PFSK-1 (cell line): ENCODE results near the gene PANK1.

Experiments used
- FOXP2 ChIP-seq: optimal IDR thresholded peaks from 2 replicates; pipeline ENCODE3; 2011; ENCODE audit warnings: borderline replicate concordance, control low read depth, inconsistent platforms; ENCODE audit not compliant: insufficient read depth; ENCODE audit errors: extremely low read length, extremely low read depth
- POLR2AphosphoS5 ChIP-seq: IDR thresholded peaks from 2 replicates; pipeline ENCODE4 v1.6.1; 2012; ENCODE audit warnings: low read depth, mild to moderate bottlenecking, control low read depth, low read length, moderate library complexity
- REST ChIP-seq, 2 experiments: IDR thresholded peaks; 2 replicates each; pipeline versions ENCODE4 v1.6.1 to v1.8.0; 2011 to 2012; ENCODE audit warnings: low read depth in 2 of 2, low read length in 2 of 2, control low read depth in 1 of 2, inconsistent platforms in 1 of 2, mild to moderate bottlenecking in 1 of 2, moderate library complexity in 1 of 2; ENCODE audit not compliant: insufficient read depth in 1 of 2
- SIN3A ChIP-seq: IDR thresholded peaks from 2 replicates; pipeline ENCODE4 v1.6.1; 2012; ENCODE audit warnings: mild to moderate bottlenecking, low read length, moderate library complexity, borderline replicate concordance; ENCODE audit not compliant: insufficient read depth
- TAF1 ChIP-seq: IDR thresholded peaks from 2 replicates; pipeline ENCODE4 v1.6.1; 2012; ENCODE audit warnings: low read length, control low read depth, borderline replicate concordance; ENCODE audit not compliant: insufficient read depth

The PANK1 gene

GRCh38 chr10:89643812-89644690, 991 bp downstream of the PANK1 start:
- TF ChIP-seq TAF1: peak; percentile 90
- TF ChIP-seq REST (IDR thresholded peaks at IDR 0.05; ENCODE audit: insufficient read depth in 1 of 2, low read depth in 2 of 2, low read length in 2 of 2): peak in 1 of 2 experiments; percentile 38; a peak in 1 of 4 replicates
- peak; percentile 52; the same call in 1 of the 2 replicates for TF ChIP-seq SIN3A
- TF ChIP-seq POLR2AphosphoS5: peak; percentile 96
- TF ChIP-seq FOXP2: no peak

GRCh38 chr10:89643431-89643811, 1.6 kb downstream of the PANK1 start:
- TF ChIP-seq TAF1: no peak
- no peak for TF ChIP-seq REST (IDR thresholded peaks at IDR 0.05; ENCODE audit: insufficient read depth in 1 of 2, low read depth in 2 of 2, low read length in 2 of 2)
- TF ChIP-seq SIN3A: no peak
- no peak for TF ChIP-seq FOXP2
- TF ChIP-seq POLR2AphosphoS5: no peak

DNA sequence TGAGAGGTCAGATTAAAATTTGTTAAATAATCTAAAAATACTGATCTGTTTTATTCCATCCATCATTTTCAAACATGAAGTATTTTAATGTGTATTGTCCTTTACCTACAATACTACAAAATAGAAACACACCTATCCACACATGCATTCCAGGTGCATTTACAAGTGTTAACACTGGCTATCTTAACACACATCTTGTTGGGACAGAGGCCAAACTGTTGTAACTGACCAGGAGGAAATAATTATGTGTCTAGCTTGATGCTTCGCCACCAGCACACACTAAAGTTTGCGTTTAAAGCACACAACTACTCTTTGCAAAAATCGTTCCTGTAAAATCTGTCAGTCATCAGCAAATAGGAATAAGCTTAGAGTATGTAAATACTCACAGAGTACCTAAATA, 2.8 kb downstream of the PANK1 start:
- TF ChIP-seq REST (IDR thresholded peaks at IDR 0.05; ENCODE audit: insufficient read depth in 1 of 2, low read depth in 2 of 2, low read length in 2 of 2) (no peak), POLR2AphosphoS5 (no peak), FOXP2 (no peak), TAF1 (no peak), SIN3A (no peak)

DNA sequence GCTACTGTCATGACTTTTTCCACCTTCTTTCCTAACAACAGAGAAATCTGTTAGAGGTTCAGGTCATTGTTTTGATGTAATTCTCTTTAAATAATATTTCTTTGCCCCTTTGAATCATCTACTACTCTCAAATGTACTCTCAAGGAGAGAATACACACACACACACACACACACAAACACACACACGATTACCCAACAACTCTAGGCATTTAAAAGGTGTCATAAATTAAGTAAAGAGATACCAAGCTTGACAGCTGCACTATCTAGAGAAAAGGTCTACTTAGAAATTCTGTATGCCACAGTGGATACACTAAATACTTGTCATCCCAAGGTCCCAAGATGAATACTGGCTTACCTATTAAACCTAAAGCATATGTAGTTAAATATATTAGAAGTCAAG, 4.8 kb downstream of the PANK1 start:
- no peak for TF ChIP-seq TAF1
- no peak for TF ChIP-seq REST (IDR thresholded peaks at IDR 0.05; ENCODE audit: insufficient read depth in 1 of 2, low read depth in 2 of 2, low read length in 2 of 2)
- TF ChIP-seq POLR2AphosphoS5: no peak
- TF ChIP-seq SIN3A: no peak
- TF ChIP-seq FOXP2: no peak
